ENCODE measurements around the gene ACADS.

Gene ACADS

DNA sequence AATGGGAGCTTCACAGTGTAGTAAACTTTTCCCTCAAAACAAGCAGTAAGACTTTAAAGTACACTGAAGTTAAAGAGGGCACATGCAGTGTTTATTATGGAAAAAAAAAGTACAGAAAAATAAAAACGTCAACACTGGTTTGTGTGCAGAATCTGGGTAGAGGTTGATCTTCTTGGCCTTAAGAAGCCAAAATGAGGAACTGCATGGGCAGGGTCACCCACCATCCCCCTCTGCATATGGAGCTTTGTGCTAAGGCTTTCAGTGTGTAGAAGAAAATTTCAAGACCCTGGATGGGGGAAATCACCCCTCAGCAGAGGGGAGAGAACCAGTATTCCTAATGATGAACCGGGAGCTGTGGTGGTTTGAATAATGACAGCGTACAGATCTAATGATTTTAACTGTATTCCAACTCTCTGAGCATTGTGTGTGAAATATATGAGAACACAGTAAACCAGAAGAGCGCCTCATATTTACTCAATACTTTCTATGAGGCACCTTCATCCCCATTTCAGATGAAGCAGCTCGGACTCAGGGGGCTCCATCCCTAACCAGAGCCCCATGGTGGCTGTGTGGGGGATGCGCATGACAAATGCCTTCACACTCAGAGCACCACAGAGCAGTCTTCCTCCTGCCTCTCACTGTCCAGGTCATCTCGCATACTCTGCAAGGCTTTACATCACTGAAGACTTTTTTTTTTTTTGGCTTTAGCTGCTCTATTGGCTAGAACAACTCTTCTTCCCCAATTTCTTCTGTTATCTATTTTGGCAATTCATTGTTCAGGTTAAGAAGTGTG, 33.4 kb downstream of the ACADS start:
- FAIRE-seq, result no peak

DNA sequence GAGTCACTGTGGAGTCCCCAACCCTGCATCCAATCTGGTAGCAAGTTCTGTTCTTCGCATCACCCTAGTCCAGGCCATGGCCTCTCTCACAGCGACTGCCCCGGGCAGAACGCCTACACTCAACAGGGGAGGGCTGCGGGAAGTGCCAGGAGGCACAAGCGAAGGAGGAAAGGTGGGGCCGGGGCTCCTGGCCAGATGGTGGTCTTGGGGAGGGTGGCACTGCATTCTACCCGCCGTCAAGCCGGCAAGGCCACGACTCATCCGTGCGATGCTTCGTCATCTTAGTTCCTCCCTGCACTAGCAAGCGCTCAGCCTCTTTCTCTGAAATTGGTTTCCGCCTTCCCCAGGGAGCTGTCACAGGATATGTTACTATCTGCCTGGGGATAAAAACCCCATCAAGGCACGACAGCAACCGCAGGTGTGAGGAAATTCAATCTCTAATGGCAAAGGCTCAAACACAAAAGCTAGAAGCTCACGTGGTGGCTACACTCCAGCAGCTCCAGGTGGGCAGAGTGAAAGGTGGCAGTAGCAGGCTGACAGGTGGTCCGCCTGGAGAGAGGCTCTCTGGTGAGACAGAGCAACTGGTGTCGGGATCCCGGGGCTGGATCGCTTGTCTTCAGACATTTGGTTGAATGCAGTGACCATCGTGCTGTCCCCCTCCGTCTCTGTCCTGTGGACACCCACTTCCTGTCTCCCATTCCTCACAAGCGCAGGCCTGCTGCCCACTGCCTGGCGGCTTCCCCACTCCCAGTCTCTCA, 34.1 kb downstream of the ACADS start:
- FAIRE-seq, result no peak

GRCh38 chr12:120760349-120761254, 35.0 kb downstream of the ACADS start:
- FAIRE-seq, result no peak

- FAIRE-seq, result no peak
These were observed 35.9 kb downstream of the ACADS start for GRCh38 chr12:120761519-120761934.

- no peak for FAIRE-seq
These were observed 36.5 kb downstream of the ACADS start for GRCh38 chr12:120762086-120762485.

- no peak for FAIRE-seq
These were observed 37.6 kb downstream of the ACADS start for GRCh38 chr12:120763250-120763649.

- no peak for FAIRE-seq
These were observed 39.2 kb downstream of the ACADS start for GRCh38 chr12:120764816-120765215.

DNA sequence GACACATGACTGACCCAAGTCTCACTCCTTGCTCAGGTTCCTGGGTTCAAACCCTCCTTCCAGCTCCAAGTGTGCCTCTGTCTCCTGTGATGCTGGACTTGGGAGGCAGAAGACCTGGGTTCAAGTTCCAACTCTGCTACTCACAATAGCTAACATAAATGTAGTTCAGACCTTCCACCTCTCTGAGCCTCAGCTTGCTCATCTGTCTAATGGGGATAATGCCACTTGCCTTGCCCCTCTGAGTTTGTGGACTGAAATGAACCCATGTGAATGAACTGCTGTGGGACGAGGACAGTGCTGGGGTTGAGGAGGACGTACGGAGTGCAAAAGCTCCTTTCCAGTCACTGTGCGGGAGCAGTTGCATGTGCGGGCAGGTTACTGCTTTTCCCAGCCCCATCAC, 40.9 kb downstream of the ACADS start:
- FAIRE-seq, result no peak

DNA sequence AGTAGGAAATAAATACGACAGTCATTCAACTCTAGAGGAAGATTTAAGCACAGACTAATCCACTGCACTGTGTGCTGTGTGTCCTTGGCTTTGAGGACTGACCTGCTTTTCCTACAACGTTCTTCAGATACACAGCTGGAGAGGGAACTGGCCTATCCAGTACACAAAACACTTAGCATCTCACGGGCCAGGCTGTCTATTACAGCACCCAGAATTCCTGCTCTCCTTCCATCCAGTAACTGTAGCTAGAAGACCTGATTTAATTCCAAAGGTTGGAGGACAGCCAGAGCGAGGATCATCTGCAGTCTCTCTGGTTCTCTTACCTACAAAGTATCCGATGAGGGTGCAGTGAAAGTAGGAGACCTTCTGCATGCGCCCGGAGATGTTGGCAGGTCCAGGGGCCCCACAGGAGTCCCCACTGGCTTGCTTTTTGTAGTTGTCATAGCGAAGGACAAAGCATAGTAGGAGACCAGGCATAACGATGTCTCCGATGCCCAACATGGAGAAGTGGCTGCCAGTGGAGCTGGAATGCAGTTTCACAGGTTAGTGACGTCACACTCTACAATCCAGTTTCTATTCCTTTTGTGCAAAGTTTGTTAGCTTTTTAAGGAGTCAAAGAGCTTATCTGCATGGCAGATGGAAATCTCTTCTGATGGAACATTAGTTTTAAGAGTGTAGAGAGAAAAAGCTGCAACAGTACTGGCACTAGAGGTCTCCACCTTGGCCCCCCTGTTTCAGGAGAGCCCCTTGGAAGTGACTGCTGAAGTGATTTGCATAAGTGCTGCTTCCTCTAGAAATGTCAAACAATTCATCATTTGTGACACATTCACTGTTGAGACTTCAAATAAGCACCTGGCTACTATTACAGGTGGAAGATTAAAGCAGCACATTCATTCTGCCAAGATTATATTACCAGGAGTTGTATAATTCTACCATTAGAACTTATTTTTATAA, 41.7 kb downstream of the ACADS start:
- FAIRE-seq, result no peak

DNA sequence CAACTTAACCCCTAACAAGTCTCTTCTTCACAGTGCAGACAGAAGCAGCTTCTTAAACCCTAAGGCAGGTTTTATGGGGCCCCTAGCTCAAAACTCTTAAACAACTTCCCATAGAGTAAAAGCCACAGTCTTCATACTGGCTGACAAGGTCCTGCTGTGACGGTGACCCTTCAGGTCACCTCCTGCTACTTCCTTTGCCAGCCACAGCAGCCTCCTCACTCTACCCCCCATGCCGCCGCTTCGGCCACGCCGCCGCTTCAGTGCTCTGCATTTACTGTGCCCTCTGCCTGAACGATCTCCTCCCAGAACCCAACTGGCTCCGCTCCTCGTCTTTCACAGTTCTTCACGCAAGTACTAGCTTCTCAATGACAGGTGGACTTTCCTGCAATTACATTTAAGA, 45.5 kb downstream of the ACADS start:
- no peak for FAIRE-seq

DNA sequence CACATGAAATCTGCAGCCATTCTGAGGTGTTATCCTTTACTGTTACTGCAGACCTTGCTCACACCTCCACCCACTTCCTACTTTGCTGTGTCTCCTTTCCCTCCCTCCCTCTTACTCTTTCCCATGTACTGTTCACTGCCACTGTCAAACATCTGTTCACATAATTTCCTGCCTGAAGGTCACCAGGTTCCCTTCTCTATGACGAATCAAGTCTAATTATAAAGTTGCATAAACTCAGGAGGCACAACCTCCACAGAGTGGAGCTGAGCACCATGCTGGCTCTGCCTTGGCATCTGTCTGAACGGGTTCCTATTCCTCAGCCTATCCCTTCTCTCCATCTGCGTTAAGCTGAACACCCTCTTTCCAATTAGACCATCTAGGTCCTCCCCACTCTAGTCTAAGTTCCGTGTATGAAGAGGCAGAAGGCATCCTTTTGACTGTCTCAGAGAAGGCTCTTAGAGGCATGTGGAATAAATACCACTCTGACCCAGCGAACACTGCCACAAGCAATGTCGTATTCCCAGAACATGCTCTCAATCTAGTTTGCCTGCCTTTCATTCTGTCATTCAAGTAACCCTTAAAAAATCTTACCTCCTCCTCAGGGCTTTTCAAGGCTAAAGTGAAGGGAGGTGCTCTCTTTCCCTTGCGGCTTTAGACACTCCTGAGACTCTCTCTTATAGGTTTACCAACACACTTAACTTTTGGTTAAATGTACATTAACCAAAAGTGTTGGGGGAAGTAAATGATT, 48.7 kb downstream of the ACADS start:
- FAIRE-seq, result no peak

DNA sequence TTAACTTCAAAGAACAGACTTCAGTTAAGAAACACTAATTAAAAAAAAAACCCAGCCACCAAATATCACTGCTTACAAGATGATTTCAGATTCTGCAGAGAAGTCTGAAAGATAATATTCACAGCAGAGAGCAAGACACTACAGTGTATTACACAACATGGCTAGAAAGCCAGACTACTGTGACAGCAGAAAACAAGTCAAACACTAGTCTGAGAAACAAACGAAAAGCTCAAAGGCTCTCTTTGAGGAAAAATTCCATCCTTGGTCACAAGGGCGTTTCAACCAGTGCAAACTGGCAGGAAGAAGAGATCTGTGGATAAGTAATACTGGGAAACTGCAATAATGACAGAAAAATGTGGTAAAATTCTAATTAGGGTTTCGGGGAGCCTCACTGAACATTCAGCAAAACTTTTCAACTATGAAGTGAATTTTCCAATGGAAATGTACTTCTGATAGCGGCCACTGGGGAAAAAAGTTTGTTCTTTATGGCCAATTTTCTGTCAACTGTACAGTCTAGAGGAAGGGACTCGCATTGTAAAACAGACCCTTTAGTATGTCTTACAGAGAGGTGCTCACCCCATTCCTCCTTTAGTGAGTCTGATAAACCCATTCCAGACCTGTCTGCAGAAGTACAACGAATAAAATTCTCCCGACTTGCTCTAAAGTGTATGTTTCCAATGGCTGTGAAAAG, 50.4 kb downstream of the ACADS start:
- FAIRE-seq, result no peak

DNA sequence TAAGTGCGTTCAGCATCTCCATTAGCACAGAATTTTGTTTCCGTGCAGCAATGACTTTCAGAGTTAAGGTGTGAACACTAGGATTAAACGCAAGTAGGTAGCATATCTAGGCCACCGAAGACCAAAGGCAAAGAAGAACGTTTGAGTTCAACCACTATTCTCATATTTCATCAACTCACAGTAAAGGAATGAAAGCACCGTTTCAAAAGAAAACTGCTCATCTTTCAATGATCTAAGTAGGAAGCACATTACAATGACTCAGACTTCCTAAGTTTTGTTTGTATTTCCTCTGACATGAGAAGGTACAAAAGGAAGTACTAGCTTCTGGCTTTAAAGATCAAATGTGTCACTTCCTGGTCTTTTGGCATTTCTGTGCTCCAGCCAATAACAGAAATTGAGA, 57.6 kb downstream of the ACADS start:
- no peak for FAIRE-seq

DNA sequence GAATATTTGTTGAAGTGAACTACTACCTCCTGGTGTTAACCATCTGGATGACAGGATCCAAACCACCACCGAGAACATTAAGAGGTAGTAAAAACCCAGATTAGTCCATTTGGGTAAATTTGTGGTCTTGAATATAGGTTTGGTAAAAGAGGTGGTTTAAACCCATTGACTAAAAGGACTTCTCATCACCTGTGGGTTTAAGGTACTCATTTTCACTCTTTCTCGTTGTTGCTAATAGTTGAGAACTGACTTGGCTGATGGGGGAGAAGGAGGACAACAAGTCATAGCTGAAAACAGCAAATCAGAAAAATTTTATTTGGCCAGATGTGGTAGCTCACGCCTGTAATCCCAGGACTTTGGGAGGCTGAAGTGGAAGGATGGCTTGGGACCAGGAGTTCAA, 59.2 kb downstream of the ACADS start:
- FAIRE-seq, result no peak

GRCh38 chr12:120787889-120788288, 62.3 kb downstream of the ACADS start:
- no peak for FAIRE-seq
